Mononuclear cell (primary cell): ENCODE data around the gene PPP2R5C. TPM values are rescaled to one million over a fixed set of nuclear protein-coding genes. Genes with fewer than 3 reads are reported as not detected.

Source experiments
- H3K27me3 ChIP-seq: 2 replicates; pipeline ENCODE4 v1.6.0; 2011; ENCODE audit warnings: low read length, control low read depth; ENCODE audit not compliant: insufficient read depth
- H3K4me1 ChIP-seq: 2 replicates; pipeline ENCODE4 v1.5.1; 2011; ENCODE audit warnings: mild to moderate bottlenecking, low read length, control low read depth; ENCODE audit not compliant: insufficient read depth
- H3K4me3 ChIP-seq: 2 replicates; pipeline ENCODE4 v1.5.1; 2011; ENCODE audit warnings: mild to moderate bottlenecking, low read length, moderate library complexity
- H3K9me3 ChIP-seq: 2 replicates; pipeline ENCODE4 v1.5.1; 2011; ENCODE audit warnings: low read depth, mild to moderate bottlenecking, control low read depth, low read length
- total RNA-seq: library from RNA; depleted of rRNA; stranded (reverse); fragments of >200 nt; gene quantifications from one replicate; pipeline ENCODE4 v1.2.3, GENCODE V29; 2012

PPP2R5C gene
- total RNA-seq, 1 donor = 466 TPM

- H3K4me3 ChIP-seq = no peak overlapping the region
Observed at GRCh38 chr14:101956179-101956885, 194.8 kb downstream of the PPP2R5C start.

GRCh38 chr14:101957406-101958234 is 196.1 kb downstream of the PPP2R5C start:
- Histone ChIP-seq H3K27me3 (no peaks in the 10 kb centered on the region), H3K9me3 (no peaks in the 10 kb centered on the region), H3K4me3 (no peak overlapping the region), H3K4me1 (peaks cover 3% of the 10 kb centered on the region)

More at GRCh38 chr14:101956179-101956885, 194.8 kb downstream of the PPP2R5C start:
- H3K9me3 ChIP-seq = no peaks in the 10 kb centered on the region
- H3K27me3 ChIP-seq = no peaks in the 10 kb centered on the region
- H3K4me1 ChIP-seq = peaks cover 2% of the 10 kb centered on the region

GRCh38 chr14:101958418-101959180 is 197.1 kb downstream of the PPP2R5C start:
- Histone ChIP-seq H3K4me3 (no peak overlapping the region), H3K9me3 (no peaks in the 10 kb centered on the region), H3K27me3 (no peaks in the 10 kb centered on the region), H3K4me1 (peaks cover 3% of the 10 kb centered on the region)

- Histone ChIP-seq H3K4me1 (peaks cover 8% of the 10 kb centered on the region), H3K9me3 (no peaks in the 10 kb centered on the region), H3K27me3 (no peaks in the 10 kb centered on the region), H3K4me3 (no peak overlapping the region)
Observed at GRCh38 chr14:101959277-101959676, 197.8 kb downstream of the PPP2R5C start.

GRCh38 chr14:101960225-101960624 is 198.7 kb downstream of the PPP2R5C start:
- Histone ChIP-seq H3K27me3 (no peaks in the 10 kb centered on the region), H3K4me1 (peaks cover 8% of the 10 kb centered on the region), H3K4me3 (no peak overlapping the region), H3K9me3 (no peaks in the 10 kb centered on the region)

- H3K9me3 ChIP-seq = no peaks in the 10 kb centered on the region
- H3K4me3 ChIP-seq = no peak overlapping the region
- no peaks in the 10 kb centered on the region for H3K27me3 ChIP-seq
- peaks cover 17% of the 10 kb centered on the region for H3K4me1 ChIP-seq
Observed at GRCh38 chr14:101961011-101961721, 199.7 kb downstream of the PPP2R5C start.

- H3K27me3 ChIP-seq = no peaks in the 10 kb centered on the region
- peaks cover 17% of the 10 kb centered on the region for H3K4me1 ChIP-seq
- H3K9me3 ChIP-seq = no peaks in the 10 kb centered on the region
- H3K4me3 ChIP-seq = no peak overlapping the region
Observed at GRCh38 chr14:101961746-101962502, 200.4 kb downstream of the PPP2R5C start.

GRCh38 chr14:101962503-101962874 is 201.0 kb downstream of the PPP2R5C start:
- H3K27me3 ChIP-seq = no peaks in the 10 kb centered on the region
- H3K4me1 ChIP-seq = peaks cover 18% of the 10 kb centered on the region
- H3K4me3 ChIP-seq = no peak overlapping the region
- no peaks in the 10 kb centered on the region for H3K9me3 ChIP-seq

GRCh38 chr14:101963052-101963451 is 201.5 kb downstream of the PPP2R5C start:
- no peak overlapping the region for H3K4me3 ChIP-seq
- H3K4me1 ChIP-seq = peaks cover 21% of the 10 kb centered on the region
- H3K9me3 ChIP-seq = no peaks in the 10 kb centered on the region
- no peaks in the 10 kb centered on the region for H3K27me3 ChIP-seq

- no peak overlapping the region for H3K4me3 ChIP-seq
- peaks cover 21% of the 10 kb centered on the region for H3K4me1 ChIP-seq
- H3K27me3 ChIP-seq = no peaks in the 10 kb centered on the region
- no peaks in the 10 kb centered on the region for H3K9me3 ChIP-seq
Observed at GRCh38 chr14:101963656-101964296, 202.3 kb downstream of the PPP2R5C start.

GRCh38 chr14:101964297-101965180 is 203.0 kb downstream of the PPP2R5C start, which contains the start of gene DYNC1H1:
Gene DYNC1H1 (plus strand): TSS chr14:101964573. CDS start chr14:101964692, 119 bp downstream.
- peak within 1 kb of the TSS; percentile 96 for H3K4me3 ChIP-seq
- no peaks in the 10 kb centered on the region for H3K9me3 ChIP-seq
- H3K4me1 ChIP-seq = peaks cover 21% of the 10 kb centered on the region
- H3K27me3 ChIP-seq = no peaks in the 10 kb centered on the region

- Histone ChIP-seq H3K4me1 (peaks cover 21% of the 10 kb centered on the region), H3K4me3 (peak overlapping the region; percentile 96)
Observed at GRCh38 chr14:101965181-101965544, 203.7 kb downstream of the PPP2R5C start.

More at GRCh38 chr14:101965181-101965544, 203.7 kb downstream of the PPP2R5C start:
- no peaks in the 10 kb centered on the region for H3K27me3 ChIP-seq
- no peaks in the 10 kb centered on the region for H3K9me3 ChIP-seq
